ENCODE results near the gene GSN. TPM values are rescaled to one million over a fixed set of nuclear protein-coding genes. Genes with fewer than 3 reads are reported as not detected.

GSN gene
- total and polyA plus RNA-seq, 5 donors from 2014 or later = 2.7 to 12.1 (median 5.2) TPM

GRCh38 chr9:121365564-121365963 is 97.6 kb downstream of the GSN start:
- Mint-ChIP-seq H3K4me3 (no peak overlapping the region), H3K27ac (no peak overlapping the region), H3K4me1 (peaks cover 5 to 35% (median 23%) of the 10 kb centered on the region in 4 donors), H3K9me3 (peaks cover 0 to 2% (median 0%) of the 10 kb centered on the region in 7 donors), H3K36me3 (no peaks in the 10 kb centered on the region), H3K27me3 (peaks cover 8% of the 10 kb centered on the region)
- Histone ChIP-seq H3K4me3 (ENCODE audit: low read depth, low read length) (no peak overlapping the region), H3K27me3 (ENCODE audit: control insufficient read depth, insufficient read depth, low read length) (no peaks in the 10 kb centered on the region), H3K36me3 (ENCODE audit: control insufficient read depth, insufficient read depth, low read length) (no peaks in the 10 kb centered on the region), H3K27ac (ENCODE audit: insufficient read depth, low read length, poor library complexity, severe bottlenecking) (no peak overlapping the region), H3K9me3 (ENCODE audit: control insufficient read depth in 2 of 2, low read length in 2 of 2) (no peaks in the 10 kb centered on the region), H3K4me1 (ENCODE audit: control insufficient read depth, insufficient read depth, low read length, poor library complexity, severe bottlenecking) (peaks cover 24% of the 10 kb centered on the region)
- ATAC-seq (ENCODE audit: low read depth in 2 of 2) = no peak
- DNase-seq = no peak

- H3K4me3 ChIP-seq (ENCODE audit: low read depth, low read length) = no peak overlapping the region
- no peak overlapping the region for H3K27ac Mint-ChIP-seq
- H3K4me3 Mint-ChIP-seq = peak overlapping the region in 1 of 4 donors; percentile 23
- H3K9me3 Mint-ChIP-seq = peaks cover 0 to 2% (median 0%) of the 10 kb centered on the region in 7 donors
- no peaks in the 10 kb centered on the region for H3K36me3 ChIP-seq (ENCODE audit: control insufficient read depth, insufficient read depth, low read length)
- no peak for ATAC-seq (ENCODE audit: low read depth in 2 of 2)
- H3K4me1 Mint-ChIP-seq = peaks cover 5 to 46% (median 27%) of the 10 kb centered on the region in 4 donors
- H3K36me3 Mint-ChIP-seq = no peaks in the 10 kb centered on the region
- no peak for DNase-seq
- H3K27ac ChIP-seq (ENCODE audit: insufficient read depth, low read length, poor library complexity, severe bottlenecking) = no peak overlapping the region
- H3K4me1 ChIP-seq (ENCODE audit: control insufficient read depth, insufficient read depth, low read length, poor library complexity, severe bottlenecking) = peaks cover 25% of the 10 kb centered on the region
- no peaks in the 10 kb centered on the region for H3K27me3 ChIP-seq (ENCODE audit: control insufficient read depth, insufficient read depth, low read length)
- no peaks in the 10 kb centered on the region for H3K9me3 ChIP-seq (ENCODE audit: control insufficient read depth in 2 of 2, low read length in 2 of 2)
- H3K27me3 Mint-ChIP-seq = peaks cover 9% of the 10 kb centered on the region
These were observed 98.7 kb downstream of the GSN start for GRCh38 chr9:121366611-121367192.

- Histone ChIP-seq H3K27me3 (ENCODE audit: control insufficient read depth, insufficient read depth, low read length) (no peaks in the 10 kb centered on the region), H3K4me3 (ENCODE audit: low read depth, low read length) (peak overlapping the region; percentile 46), H3K36me3 (ENCODE audit: control insufficient read depth, insufficient read depth, low read length) (no peaks in the 10 kb centered on the region), H3K4me1 (ENCODE audit: control insufficient read depth, insufficient read depth, low read length, poor library complexity, severe bottlenecking) (peaks cover 25% of the 10 kb centered on the region), H3K27ac (ENCODE audit: insufficient read depth, low read length, poor library complexity, severe bottlenecking) (no peak overlapping the region), H3K9me3 (ENCODE audit: control insufficient read depth in 2 of 2, low read length in 2 of 2) (no peaks in the 10 kb centered on the region)
- Mint-ChIP-seq H3K4me3 (peak overlapping the region; percentile 66 to 95 (median 92)), H3K27me3 (peaks cover 9% of the 10 kb centered on the region), H3K36me3 (no peaks in the 10 kb centered on the region), H3K4me1 (peaks cover 11 to 52% (median 30%) of the 10 kb centered on the region in 4 donors), H3K27ac (peak overlapping the region in 2 of 3 donors; percentile 38 to 99), H3K9me3 (peaks cover 0 to 2% (median 0%) of the 10 kb centered on the region in 7 donors)
- DNase-seq (no peak), ATAC-seq (ENCODE audit: low read depth in 2 of 2) (no peak)
These were observed 99.6 kb downstream of the GSN start for GRCh38 chr9:121367306-121368137.

- no peak for DNase-seq
These were observed 100.2 kb downstream of the GSN start for GRCh38 chr9:121368138-121368522.

GRCh38 chr9:121368745-121369144 is 100.8 kb downstream of the GSN start:
- peaks cover 25% of the 10 kb centered on the region for H3K4me1 ChIP-seq (ENCODE audit: control insufficient read depth, insufficient read depth, low read length, poor library complexity, severe bottlenecking)
- no peak for ATAC-seq (ENCODE audit: low read depth in 2 of 2)
- peaks cover 0 to 2% (median 0%) of the 10 kb centered on the region in 7 donors for H3K9me3 Mint-ChIP-seq
- no peaks in the 10 kb centered on the region for H3K27me3 ChIP-seq (ENCODE audit: control insufficient read depth, insufficient read depth, low read length)
- H3K9me3 ChIP-seq (ENCODE audit: control insufficient read depth in 2 of 2, low read length in 2 of 2) = no peaks in the 10 kb centered on the region
- H3K4me1 Mint-ChIP-seq = peaks cover 11 to 58% (median 33%) of the 10 kb centered on the region in 4 donors
- DNase-seq = peak in 1 of 3 donors; percentile 16
- no peaks in the 10 kb centered on the region for H3K36me3 ChIP-seq (ENCODE audit: control insufficient read depth, insufficient read depth, low read length)
- H3K27me3 Mint-ChIP-seq = peaks cover 9% of the 10 kb centered on the region
- H3K27ac Mint-ChIP-seq = peak overlapping the region in 1 of 3 donors; percentile 99
- H3K4me3 ChIP-seq (ENCODE audit: low read depth, low read length) = peak overlapping the region; percentile 86
- H3K4me3 Mint-ChIP-seq = peak overlapping the region; percentile 91 to 95 (median 93)
- no peaks in the 10 kb centered on the region for H3K36me3 Mint-ChIP-seq
- peak overlapping the region; percentile 8 for H3K27ac ChIP-seq (ENCODE audit: insufficient read depth, low read length, poor library complexity, severe bottlenecking)

More at GRCh38 chr9:121368138-121368522, 100.2 kb downstream of the GSN start:
- H3K27ac ChIP-seq (ENCODE audit: insufficient read depth, low read length, poor library complexity, severe bottlenecking) = no peak overlapping the region
- H3K4me3 ChIP-seq (ENCODE audit: low read depth, low read length) = peak overlapping the region; percentile 46
- Mint-ChIP-seq H3K27ac (peak overlapping the region in 2 of 3 donors; percentile 38 to 99), H3K36me3 (no peaks in the 10 kb centered on the region), H3K4me3 (peak overlapping the region; percentile 66 to 95 (median 92)), H3K9me3 (peaks cover 0 to 2% (median 0%) of the 10 kb centered on the region in 7 donors), H3K27me3 (peaks cover 9% of the 10 kb centered on the region), H3K4me1 (peaks cover 11 to 54% (median 32%) of the 10 kb centered on the region in 4 donors)
- H3K9me3 ChIP-seq (ENCODE audit: control insufficient read depth in 2 of 2, low read length in 2 of 2) = no peaks in the 10 kb centered on the region
- no peak for ATAC-seq (ENCODE audit: low read depth in 2 of 2)
- peaks cover 25% of the 10 kb centered on the region for H3K4me1 ChIP-seq (ENCODE audit: control insufficient read depth, insufficient read depth, low read length, poor library complexity, severe bottlenecking)
- no peaks in the 10 kb centered on the region for H3K27me3 ChIP-seq (ENCODE audit: control insufficient read depth, insufficient read depth, low read length)
- H3K36me3 ChIP-seq (ENCODE audit: control insufficient read depth, insufficient read depth, low read length) = no peaks in the 10 kb centered on the region

GRCh38 chr9:121369595-121370265 is 101.8 kb downstream of the GSN start, which contains the start of gene STOM:
Gene STOM, minus strand, starts transcription at chr9:121370250. Its CDS starts 63 bp downstream, at chr9:121370187.
- H3K27ac Mint-ChIP-seq = peak within 1 kb of the TSS; percentile 95 to 99 (median 97)
- H3K4me1 Mint-ChIP-seq = peaks cover 11 to 58% (median 33%) of the 10 kb centered on the region in 4 donors
- Histone ChIP-seq H3K27me3 (ENCODE audit: control insufficient read depth, insufficient read depth, low read length) (no peaks in the 10 kb centered on the region), H3K9me3 (ENCODE audit: control insufficient read depth in 2 of 2, low read length in 2 of 2) (no peaks in the 10 kb centered on the region), H3K4me3 (ENCODE audit: low read depth, low read length) (peak within 1 kb of the TSS; percentile 86), H3K27ac (ENCODE audit: insufficient read depth, low read length, poor library complexity, severe bottlenecking) (peak within 1 kb of the TSS; percentile 76), H3K4me1 (ENCODE audit: control insufficient read depth, insufficient read depth, low read length, poor library complexity, severe bottlenecking) (peaks cover 25% of the 10 kb centered on the region), H3K36me3 (ENCODE audit: control insufficient read depth, insufficient read depth, low read length) (no peaks in the 10 kb centered on the region)
- no peaks in the 10 kb centered on the region for H3K36me3 Mint-ChIP-seq
- peaks cover 9% of the 10 kb centered on the region for H3K27me3 Mint-ChIP-seq
- peaks cover 0 to 2% (median 0%) of the 10 kb centered on the region in 7 donors for H3K9me3 Mint-ChIP-seq
- peak; percentile 40 to 42 for ATAC-seq (ENCODE audit: low read depth in 2 of 2)
- DNase-seq = peak in 1 of 3 donors; percentile 63
- peak within 1 kb of the TSS; percentile 91 to 95 (median 93) for H3K4me3 Mint-ChIP-seq

- no peaks in the 10 kb centered on the region for H3K36me3 Mint-ChIP-seq
- Histone ChIP-seq H3K4me1 (ENCODE audit: control insufficient read depth, insufficient read depth, low read length, poor library complexity, severe bottlenecking) (peaks cover 25% of the 10 kb centered on the region), H3K27me3 (ENCODE audit: control insufficient read depth, insufficient read depth, low read length) (no peaks in the 10 kb centered on the region), H3K9me3 (ENCODE audit: control insufficient read depth in 2 of 2, low read length in 2 of 2) (no peaks in the 10 kb centered on the region), H3K4me3 (ENCODE audit: low read depth, low read length) (no peak overlapping the region), H3K27ac (ENCODE audit: insufficient read depth, low read length, poor library complexity, severe bottlenecking) (no peak overlapping the region), H3K36me3 (ENCODE audit: control insufficient read depth, insufficient read depth, low read length) (no peaks in the 10 kb centered on the region)
- peak overlapping the region; percentile 73 to 95 (median 86) for H3K4me3 Mint-ChIP-seq
- H3K27ac Mint-ChIP-seq = peak overlapping the region; percentile 84 to 99 (median 95)
- peaks cover 11 to 50% (median 32%) of the 10 kb centered on the region in 4 donors for H3K4me1 Mint-ChIP-seq
- no peak for ATAC-seq (ENCODE audit: low read depth in 2 of 2)
- H3K9me3 Mint-ChIP-seq = peaks cover 0 to 2% (median 0%) of the 10 kb centered on the region in 7 donors
- DNase-seq = no peak
- H3K27me3 Mint-ChIP-seq = peaks cover 13% of the 10 kb centered on the region
These were observed 103.6 kb downstream of the GSN start for GRCh38 chr9:121371495-121372061.
